Stimulated activated CD8-positive, alpha-beta memory T cell treated with anti-CD3 and anti-CD28 coated beads, Interleukin-15, amount 100 ng/mL, for 48 hours (primary cell): Measurements from ENCODE around the gene MORC1.
"Not testable (repeated sequence)": the region's sequence is repeated elsewhere in the genome, so short reads cannot be mapped to it uniquely, and the experiment has no call there.

ENCODE experiments used
- DNase-seq, 2 donors: peaks; one replicate each; pipeline ENCODE4 v3.0.0-alpha.2; 2020; ENCODE audit warnings: low read depth in 2 of 2

Gene MORC1

DNA sequence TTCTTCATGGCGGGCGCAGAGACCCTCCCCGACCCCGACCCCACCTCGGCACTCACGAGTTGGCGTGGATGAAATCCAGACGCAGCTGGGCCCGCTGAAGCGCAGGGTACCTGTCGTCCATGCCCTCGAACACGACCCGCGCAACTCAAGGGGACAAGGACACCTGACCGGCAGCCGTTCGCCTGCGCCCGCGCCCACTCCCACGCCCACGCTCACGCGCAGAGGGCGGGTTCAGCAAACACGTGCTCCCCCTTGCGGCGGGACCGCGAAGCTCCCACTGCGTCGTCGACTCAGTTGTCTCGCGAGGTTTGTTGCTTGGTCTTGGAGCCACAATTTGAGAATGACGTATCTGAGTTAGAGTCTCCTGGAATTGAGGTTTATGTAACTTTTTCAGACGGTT, at the start of gene MORC1:
Gene MORC1, minus strand, starts transcription at position 196 of the 400 bp plus-strand sequence. Its CDS starts 75 bp downstream, at position 121.
- no peak for DNase-seq

DNA sequence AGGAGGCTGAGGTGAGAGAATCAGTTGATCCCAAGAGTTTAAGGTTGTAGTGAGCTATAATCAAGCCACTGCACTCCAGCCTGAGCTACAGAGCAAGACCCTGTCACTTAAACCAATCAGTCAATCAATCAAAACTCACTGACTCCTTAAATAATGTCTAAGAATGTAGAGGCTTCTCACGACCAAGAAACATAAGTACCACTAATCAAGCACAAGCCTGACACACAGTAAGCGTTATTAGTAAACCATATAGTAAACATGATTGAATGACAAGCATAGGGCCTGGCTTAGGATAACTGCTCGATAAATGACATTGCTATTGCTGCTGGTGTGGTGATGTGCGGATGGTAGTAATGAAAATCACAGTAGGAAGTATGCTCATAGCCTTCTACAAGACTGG, 48.0 kb upstream of the MORC1 start:
- DNase-seq = no peak

- no peak for DNase-seq
Observed at GRCh38 chr3:109161487-109162123, 43.7 kb upstream of the MORC1 start.

DNA sequence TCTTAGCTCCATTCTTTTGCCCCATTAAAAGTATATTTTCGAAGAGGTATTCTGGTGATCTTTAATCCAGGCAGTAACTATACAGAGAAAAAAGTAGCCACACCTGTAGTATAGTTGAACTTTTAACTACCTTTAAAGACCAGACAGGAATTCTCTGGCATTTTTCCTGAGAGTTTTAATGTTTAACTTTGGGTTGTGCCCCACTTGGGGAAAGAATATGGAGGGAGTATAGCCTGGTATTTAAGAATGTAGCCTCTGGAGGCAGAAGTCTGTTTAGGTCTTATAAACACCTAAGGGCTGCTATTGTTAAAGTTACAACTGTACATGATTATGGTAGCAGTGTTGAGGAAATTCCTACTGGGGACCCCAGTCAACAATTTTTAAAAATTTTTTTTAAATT, 37.9 kb upstream of the MORC1 start:
- DNase-seq = no peak

DNA sequence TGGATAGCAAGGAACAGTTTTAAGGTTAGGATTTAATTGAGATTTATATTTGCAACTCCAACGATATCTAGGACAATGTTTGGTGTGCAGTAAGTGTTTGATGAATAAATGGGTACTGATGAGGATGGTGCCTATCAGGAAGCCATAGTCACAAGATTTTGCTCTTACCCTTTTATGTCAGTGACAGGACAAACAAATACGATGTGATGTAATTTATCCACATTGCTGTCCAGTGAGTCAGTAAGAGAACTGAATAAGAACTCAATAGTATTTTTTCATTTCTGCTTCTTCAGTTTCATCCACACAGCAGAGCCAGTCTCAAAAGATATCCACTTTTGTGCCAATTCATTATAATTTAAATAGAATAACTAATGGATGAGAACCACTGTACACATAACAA, 37.0 kb upstream of the MORC1 start:
- DNase-seq = no peak

DNA sequence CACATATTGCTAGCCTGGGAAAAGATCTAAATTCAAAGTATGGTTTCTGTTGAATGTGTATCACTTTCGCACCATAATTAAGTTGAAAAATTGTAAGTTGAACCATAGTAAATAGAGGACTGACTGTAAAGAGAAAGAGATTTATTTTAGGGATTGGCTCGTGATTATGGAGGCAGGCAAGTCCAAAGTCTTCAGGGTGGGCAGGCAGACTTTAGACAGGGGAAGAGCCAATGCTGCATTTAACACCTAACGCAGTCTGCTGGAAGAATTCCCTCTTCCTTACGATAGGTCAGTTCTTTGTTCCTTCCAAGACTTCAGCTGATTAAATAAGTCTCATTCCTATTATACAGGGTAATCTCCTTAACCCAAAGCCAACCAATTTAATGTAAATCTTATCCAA, 34.4 kb upstream of the MORC1 start:
- DNase-seq = no peak

GRCh38 chr3:109149078-109149477, 31.1 kb upstream of the MORC1 start:
- no peak for DNase-seq

DNA sequence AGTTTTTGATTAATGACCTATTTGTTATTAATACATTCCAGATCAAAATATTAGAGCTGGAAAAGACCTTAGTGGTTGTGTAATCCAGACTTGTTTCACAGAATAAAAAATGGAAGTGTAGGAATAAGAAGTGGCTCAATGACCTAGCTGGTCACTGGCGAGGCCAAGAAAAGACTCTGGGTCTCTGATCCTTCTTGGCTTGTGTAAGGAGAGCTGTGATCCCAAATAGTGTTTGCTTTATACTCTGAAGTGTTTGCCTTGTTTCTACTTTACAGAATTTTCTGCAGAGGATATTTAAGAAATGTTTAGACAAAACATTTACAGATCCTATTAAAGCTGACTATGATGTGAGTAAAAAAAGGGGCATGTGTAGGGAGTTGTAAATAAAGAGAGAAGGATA, 25.7 kb upstream of the MORC1 start:
- no peak for DNase-seq

DNA sequence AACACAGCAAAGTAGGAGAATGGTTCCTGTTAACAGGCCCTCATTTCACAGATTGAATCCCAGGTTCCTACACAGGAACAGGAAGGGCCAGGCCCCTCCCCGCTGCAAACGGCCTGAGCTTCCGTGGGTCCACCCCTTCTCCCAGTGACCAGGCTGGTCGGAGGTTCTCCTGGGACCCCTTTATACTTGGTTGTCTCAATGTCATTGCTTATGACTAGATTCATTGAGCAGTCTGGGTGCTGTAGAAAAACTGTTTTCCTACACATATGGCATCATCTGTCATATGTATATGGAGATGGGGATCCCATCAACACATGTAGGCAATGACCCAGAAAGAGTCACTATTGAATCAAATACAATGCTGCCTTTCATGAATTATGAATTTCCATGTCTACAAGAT, 22.4 kb upstream of the MORC1 start:
- no peak for DNase-seq

GRCh38 chr3:109137761-109138160, 19.8 kb upstream of the MORC1 start:
- no peak for DNase-seq

- no peak for DNase-seq
Observed at GRCh38 chr3:109136523-109136922, 18.6 kb upstream of the MORC1 start, which contains the start of gene C3orf85. TSS of gene C3orf85 (plus strand) at chr3:109136719. CDS start at chr3:109136848, 129 bp downstream.

GRCh38 chr3:109133474-109133816, 15.5 kb upstream of the MORC1 start:
- DNase-seq = not testable (repeated sequence)

- DNase-seq = no peak
Observed at GRCh38 chr3:109132801-109133473, 15.0 kb upstream of the MORC1 start.

- no peak for DNase-seq
Observed at GRCh38 chr3:109131276-109131675, 13.3 kb upstream of the MORC1 start.

GRCh38 chr3:109127553-109127952, 9.6 kb upstream of the MORC1 start:
- no peak for DNase-seq

- DNase-seq = no peak
Observed at GRCh38 chr3:109125902-109126301, 8.0 kb upstream of the MORC1 start.

DNA sequence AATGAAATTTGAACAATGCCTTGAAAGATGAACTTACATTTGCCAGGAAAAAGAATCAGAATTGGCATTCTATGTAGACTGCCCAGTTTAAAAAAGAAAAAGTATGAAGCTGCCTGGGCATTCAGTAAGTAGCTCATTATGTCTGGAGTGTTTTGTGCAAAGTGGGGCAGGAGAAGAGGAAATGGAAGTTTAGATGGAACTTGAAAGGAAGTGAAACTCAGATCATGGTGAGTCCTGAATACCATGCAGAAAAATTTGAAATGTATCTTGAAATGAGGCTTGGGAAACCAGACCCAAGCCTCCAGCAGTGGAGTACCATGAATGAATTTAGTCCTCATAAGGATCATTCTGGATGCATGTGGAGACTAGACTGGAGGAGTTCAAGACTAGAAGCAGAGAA, 4.8 kb upstream of the MORC1 start:
- DNase-seq = no peak

DNA sequence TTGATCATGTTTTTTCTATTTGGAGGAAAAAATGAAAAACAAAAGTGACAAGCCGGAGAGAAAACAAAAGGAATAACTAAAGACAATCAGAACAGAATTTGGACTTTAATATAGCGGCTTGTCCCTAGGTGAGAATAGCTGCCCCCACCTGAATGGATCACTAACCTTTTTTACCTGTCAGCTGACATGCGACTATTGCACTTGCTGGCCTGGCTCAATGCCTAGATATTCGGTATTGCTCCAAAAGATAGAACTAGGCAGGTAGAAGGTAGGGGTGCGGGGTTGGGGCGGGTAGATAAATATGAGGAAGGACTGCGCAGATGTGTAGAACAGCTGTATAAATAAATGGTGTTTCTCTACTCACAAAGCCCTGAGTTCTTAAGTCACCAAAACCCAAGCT, 650 bp upstream of the MORC1 start:
- DNase-seq = no peak

- no peak for DNase-seq
Observed at GRCh38 chr3:109116031-109116430, 1.9 kb downstream of the MORC1 start.

- DNase-seq = no peak
Observed at GRCh38 chr3:109115451-109115850, 2.5 kb downstream of the MORC1 start.

DNA sequence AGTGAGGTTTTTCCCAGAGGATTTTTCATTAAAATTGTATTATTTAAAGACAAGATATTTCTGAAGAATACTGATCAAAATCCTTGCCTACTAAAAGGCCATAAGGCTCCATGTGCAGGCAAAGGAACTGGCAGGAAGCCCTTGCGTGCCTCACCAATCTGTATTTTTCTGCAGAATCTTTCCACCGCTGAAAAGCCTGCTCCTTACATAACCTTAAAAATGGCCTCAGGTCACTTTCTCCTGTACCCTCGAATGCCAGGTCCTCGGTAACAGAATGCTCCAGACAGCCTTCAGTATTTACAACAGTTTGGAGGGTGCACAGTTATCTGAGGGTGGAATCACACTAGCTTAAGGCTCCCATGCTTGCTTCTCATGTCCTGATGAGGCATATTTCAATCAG, 3.2 kb downstream of the MORC1 start:
- DNase-seq = no peak

- DNase-seq = no peak
Observed at GRCh38 chr3:109112946-109113760, 4.8 kb downstream of the MORC1 start.

DNA sequence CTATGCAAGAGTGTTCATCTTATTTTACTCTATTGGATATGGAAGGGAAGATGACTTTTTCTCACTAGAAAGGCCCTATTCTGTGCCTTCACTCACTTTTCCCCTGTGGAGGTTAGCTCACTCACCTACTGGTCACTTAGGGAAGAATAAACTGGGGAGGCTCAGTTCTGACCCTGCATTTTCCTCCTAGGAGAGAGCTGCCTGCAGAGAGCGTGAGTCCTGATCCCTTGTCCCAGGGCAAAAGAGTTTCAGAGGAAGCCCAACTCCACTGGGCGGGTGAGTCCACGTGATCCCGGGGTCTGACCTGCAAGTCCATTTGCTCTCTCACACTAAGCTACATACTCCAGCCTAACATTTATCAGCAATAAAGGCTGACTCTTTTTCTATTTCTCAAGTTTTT, 8.4 kb downstream of the MORC1 start:
- no peak for DNase-seq
